ENCODE measurements around the gene SLC39A10.

GRCh38 chr2:195694553-195694952 lies 37.5 kb downstream of the SLC39A10 start:
- TF ChIP-seq BCL3 (IDR thresholded peaks at IDR 0.05; ENCODE audit: borderline replicate concordance, insufficient read depth, low read depth, low read length, poor library complexity, severe bottlenecking) (no peak), E4F1 (IDR thresholded peaks at IDR 0.05; ENCODE audit: borderline replicate concordance, partially characterized antibody) (no peak), SMC3 (IDR thresholded peaks at IDR 0.05; ENCODE audit: borderline replicate concordance, low read length) (no peak), ZNF274 (IDR thresholded peaks at IDR 0.05; ENCODE audit: insufficient read depth, insufficient read length) (no peak)

Data from GM12878 (cell line).